ENCODE data around the gene ASXL2.

ASXL2 gene

GRCh38 chr2:25744055-25744454 is 134.2 kb downstream of the ASXL2 start:
- Histone ChIP-seq H2AK5ac (ENCODE audit: low read length) (no peak overlapping the region), H3K4me1 (ENCODE audit: control insufficient read depth, low read depth, low read length) (no peaks in the 10 kb centered on the region), H3K23ac (ENCODE audit: low read length) (no peak overlapping the region), H3K4me2 (ENCODE audit: low read length) (no peak overlapping the region), H2BK120ac (ENCODE audit: low read depth, low read length) (no peak overlapping the region), H3K36me3 (ENCODE audit: control insufficient read depth, insufficient read depth, low read length) (peaks cover 1% of the 10 kb centered on the region), H3K27ac (ENCODE audit: low read depth, low read length) (no peak overlapping the region), H3K9ac (ENCODE audit: low read length) (no peak overlapping the region), H3K27me3 (ENCODE audit: insufficient read depth, low read length, poor library complexity) (no peaks in the 10 kb centered on the region), H3K56ac (ENCODE audit: low read length) (no peak overlapping the region), H3K4ac (ENCODE audit: low read depth, low read length) (no peak overlapping the region), H2BK5ac (ENCODE audit: low read length) (no peak overlapping the region), H3K79me2 (ENCODE audit: control insufficient read depth, insufficient read depth, low read length) (no peaks in the 10 kb centered on the region), H3K18ac (ENCODE audit: low read length) (no peak overlapping the region), H2BK15ac (replicated peaks; ENCODE audit: low read depth) (no peak overlapping the region), H3K79me1 (ENCODE audit: low read length) (no peaks in the 10 kb centered on the region), H4K8ac (ENCODE audit: low read depth, low read length) (no peak overlapping the region), H4K5ac (ENCODE audit: low read length) (no peak overlapping the region), H3K4me3 (ENCODE audit: low read length) (no peak overlapping the region)
- no peak for DNase-seq
- WGBS (ENCODE audit: extremely low coverage, insufficient coverage, low lambda C conversion rate): no CpG with 5 or more reads among the region's 8 CpGs

GRCh38 chr2:25743132-25743830 is 135.0 kb downstream of the ASXL2 start:
- Histone ChIP-seq H3K79me2 (ENCODE audit: control insufficient read depth, insufficient read depth, low read length) (no peaks in the 10 kb centered on the region), H2BK120ac (ENCODE audit: low read depth, low read length) (no peak overlapping the region), H2BK5ac (ENCODE audit: low read length) (no peak overlapping the region), H3K27ac (ENCODE audit: low read depth, low read length) (no peak overlapping the region), H4K8ac (ENCODE audit: low read depth, low read length) (no peak overlapping the region), H3K9ac (ENCODE audit: low read length) (no peak overlapping the region), H4K5ac (ENCODE audit: low read length) (no peak overlapping the region), H2AK5ac (ENCODE audit: low read length) (no peak overlapping the region), H3K27me3 (ENCODE audit: insufficient read depth, low read length, poor library complexity) (no peaks in the 10 kb centered on the region), H3K36me3 (ENCODE audit: control insufficient read depth, insufficient read depth, low read length) (peaks cover 1% of the 10 kb centered on the region), H3K79me1 (ENCODE audit: low read length) (no peaks in the 10 kb centered on the region), H3K4me1 (ENCODE audit: control insufficient read depth, low read depth, low read length) (no peaks in the 10 kb centered on the region), H3K4ac (ENCODE audit: low read depth, low read length) (no peak overlapping the region), H3K56ac (ENCODE audit: low read length) (no peak overlapping the region), H3K18ac (ENCODE audit: low read length) (no peak overlapping the region), H2BK15ac (replicated peaks; ENCODE audit: low read depth) (no peak overlapping the region), H3K4me2 (ENCODE audit: low read length) (no peak overlapping the region), H3K4me3 (ENCODE audit: low read length) (no peak overlapping the region), H3K23ac (ENCODE audit: low read length) (no peak overlapping the region)
- no CpG with 5 or more reads among the region's 5 CpGs for WGBS (ENCODE audit: extremely low coverage, insufficient coverage, low lambda C conversion rate)
- no peak for DNase-seq

- Histone ChIP-seq H3K4me2 (ENCODE audit: low read length) (no peak overlapping the region), H4K8ac (ENCODE audit: low read depth, low read length) (no peak overlapping the region), H3K36me3 (ENCODE audit: control insufficient read depth, insufficient read depth, low read length) (peaks cover 1% of the 10 kb centered on the region), H3K4me1 (ENCODE audit: control insufficient read depth, low read depth, low read length) (no peaks in the 10 kb centered on the region), H4K5ac (ENCODE audit: low read length) (no peak overlapping the region), H2AK5ac (ENCODE audit: low read length) (no peak overlapping the region), H3K79me2 (ENCODE audit: control insufficient read depth, insufficient read depth, low read length) (no peaks in the 10 kb centered on the region), H3K27me3 (ENCODE audit: insufficient read depth, low read length, poor library complexity) (no peaks in the 10 kb centered on the region), H3K79me1 (ENCODE audit: low read length) (no peaks in the 10 kb centered on the region), H3K56ac (ENCODE audit: low read length) (no peak overlapping the region), H3K9ac (ENCODE audit: low read length) (no peak overlapping the region), H2BK5ac (ENCODE audit: low read length) (no peak overlapping the region), H3K4ac (ENCODE audit: low read depth, low read length) (no peak overlapping the region), H2BK15ac (replicated peaks; ENCODE audit: low read depth) (no peak overlapping the region), H2BK120ac (ENCODE audit: low read depth, low read length) (no peak overlapping the region), H3K4me3 (ENCODE audit: low read length) (no peak overlapping the region), H3K27ac (ENCODE audit: low read depth, low read length) (no peak overlapping the region), H3K18ac (ENCODE audit: low read length) (no peak overlapping the region), H3K23ac (ENCODE audit: low read length) (no peak overlapping the region)
- no CpG with 5 or more reads among the region's 1 CpG for WGBS (ENCODE audit: extremely low coverage, insufficient coverage, low lambda C conversion rate)
- DNase-seq: peak; percentile 63
Measured at GRCh38 chr2:25742501-25742900, 135.8 kb downstream of the ASXL2 start.

- H3K79me2 ChIP-seq (ENCODE audit: control insufficient read depth, insufficient read depth, low read length): no peaks in the 10 kb centered on the region
- no peak overlapping the region for H2BK15ac ChIP-seq (replicated peaks; ENCODE audit: low read depth)
- DNase-seq: peak; percentile 91
- H2AK5ac ChIP-seq (ENCODE audit: low read length): no peak overlapping the region
- no peak overlapping the region for H3K27ac ChIP-seq (ENCODE audit: low read depth, low read length)
- no peak overlapping the region for H3K9ac ChIP-seq (ENCODE audit: low read length)
- no peak overlapping the region for H3K23ac ChIP-seq (ENCODE audit: low read length)
- no peak overlapping the region for H3K4me2 ChIP-seq (ENCODE audit: low read length)
- no peak overlapping the region for H3K56ac ChIP-seq (ENCODE audit: low read length)
- no peak overlapping the region for H3K4me3 ChIP-seq (ENCODE audit: low read length)
- no CpG with 5 or more reads among the region's 6 CpGs for WGBS (ENCODE audit: extremely low coverage, insufficient coverage, low lambda C conversion rate)
- H3K4me1 ChIP-seq (ENCODE audit: control insufficient read depth, low read depth, low read length): no peaks in the 10 kb centered on the region
- H3K4ac ChIP-seq (ENCODE audit: low read depth, low read length): no peak overlapping the region
- H2BK5ac ChIP-seq (ENCODE audit: low read length): no peak overlapping the region
- H4K8ac ChIP-seq (ENCODE audit: low read depth, low read length): no peak overlapping the region
- H3K36me3 ChIP-seq (ENCODE audit: control insufficient read depth, insufficient read depth, low read length): peaks cover 1% of the 10 kb centered on the region
- no peaks in the 10 kb centered on the region for H3K79me1 ChIP-seq (ENCODE audit: low read length)
- no peak overlapping the region for H2BK120ac ChIP-seq (ENCODE audit: low read depth, low read length)
- H4K5ac ChIP-seq (ENCODE audit: low read length): no peak overlapping the region
- H3K18ac ChIP-seq (ENCODE audit: low read length): no peak overlapping the region
- no peaks in the 10 kb centered on the region for H3K27me3 ChIP-seq (ENCODE audit: insufficient read depth, low read length, poor library complexity)
Measured at GRCh38 chr2:25740810-25741381, 137.4 kb downstream of the ASXL2 start.

GRCh38 chr2:25738383-25739343 is 139.6 kb downstream of the ASXL2 start:
- Histone ChIP-seq H3K4me2 (ENCODE audit: low read length) (no peak overlapping the region), H2AK5ac (ENCODE audit: low read length) (no peak overlapping the region), H4K8ac (ENCODE audit: low read depth, low read length) (no peak overlapping the region), H3K4me1 (ENCODE audit: control insufficient read depth, low read depth, low read length) (no peaks in the 10 kb centered on the region), H2BK120ac (ENCODE audit: low read depth, low read length) (no peak overlapping the region), H3K56ac (ENCODE audit: low read length) (no peak overlapping the region), H2BK15ac (replicated peaks; ENCODE audit: low read depth) (no peak overlapping the region), H3K9ac (ENCODE audit: low read length) (no peak overlapping the region), H3K18ac (ENCODE audit: low read length) (no peak overlapping the region), H3K79me2 (ENCODE audit: control insufficient read depth, insufficient read depth, low read length) (no peaks in the 10 kb centered on the region), H4K5ac (ENCODE audit: low read length) (no peak overlapping the region), H3K36me3 (ENCODE audit: control insufficient read depth, insufficient read depth, low read length) (peaks cover 1% of the 10 kb centered on the region), H3K27me3 (ENCODE audit: insufficient read depth, low read length, poor library complexity) (peaks cover 1% of the 10 kb centered on the region), H3K27ac (ENCODE audit: low read depth, low read length) (no peak overlapping the region), H3K4me3 (ENCODE audit: low read length) (no peak overlapping the region), H3K23ac (ENCODE audit: low read length) (no peak overlapping the region), H3K4ac (ENCODE audit: low read depth, low read length) (no peak overlapping the region), H3K79me1 (ENCODE audit: low read length) (no peaks in the 10 kb centered on the region), H2BK5ac (ENCODE audit: low read length) (no peak overlapping the region)
- DNase-seq: peak; percentile 26
- no CpG with 5 or more reads among the region's 3 CpGs for WGBS (ENCODE audit: extremely low coverage, insufficient coverage, low lambda C conversion rate)
